GM18502 (cell line): Measurements from ENCODE around the gene RPP14.

Source experiments
- ATAC-seq: cut with Tn5 transposase; IDR thresholded peaks from one replicate; pipeline ENCODE4 v1.9.1; 2021; ENCODE audit warnings: mild to moderate bottlenecking; ENCODE audit not compliant: unreplicated experiment, poor library complexity

The RPP14 gene

DNA sequence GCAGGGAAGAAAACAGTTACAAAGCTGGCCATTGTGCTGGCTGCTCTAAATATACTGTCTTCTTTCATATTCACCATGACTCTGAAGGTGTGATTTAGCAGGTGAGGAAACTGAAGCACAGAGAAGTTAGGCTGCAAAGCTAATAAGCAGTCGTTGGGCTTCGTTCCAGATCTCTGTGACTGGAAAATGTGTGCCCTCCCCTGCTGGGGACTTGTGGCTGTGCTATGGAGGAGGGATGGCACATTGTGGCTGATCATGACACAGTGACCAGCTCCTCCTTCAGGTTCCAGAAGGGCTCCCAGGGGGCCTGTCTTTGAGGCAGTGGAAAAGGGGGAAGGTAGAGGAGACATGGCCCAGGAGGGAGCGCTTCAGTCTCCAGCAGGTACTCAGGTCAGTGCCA lies 45.9 kb downstream of the RPP14 start:
- ATAC-seq, result no peak

DNA sequence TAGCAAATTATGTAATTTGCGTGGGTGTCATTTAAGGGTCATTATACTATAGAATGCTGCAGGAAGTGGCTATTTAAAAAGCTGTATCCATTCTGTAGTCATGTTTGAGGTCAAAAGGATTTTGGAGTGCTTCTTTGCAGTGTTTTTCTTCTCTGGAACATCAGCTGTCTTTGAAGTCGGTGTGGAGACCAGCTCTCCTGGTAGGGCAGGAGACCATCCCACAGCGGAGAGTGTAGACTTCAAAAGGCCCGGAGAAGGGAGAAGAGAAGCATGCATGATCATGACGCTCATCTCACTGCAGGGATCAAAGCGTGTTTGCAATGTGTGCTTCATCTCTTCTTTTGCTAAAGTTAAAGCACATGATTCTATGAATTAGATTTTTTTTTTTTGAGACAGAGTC lies 46.6 kb downstream of the RPP14 start:
- no peak for ATAC-seq

DNA sequence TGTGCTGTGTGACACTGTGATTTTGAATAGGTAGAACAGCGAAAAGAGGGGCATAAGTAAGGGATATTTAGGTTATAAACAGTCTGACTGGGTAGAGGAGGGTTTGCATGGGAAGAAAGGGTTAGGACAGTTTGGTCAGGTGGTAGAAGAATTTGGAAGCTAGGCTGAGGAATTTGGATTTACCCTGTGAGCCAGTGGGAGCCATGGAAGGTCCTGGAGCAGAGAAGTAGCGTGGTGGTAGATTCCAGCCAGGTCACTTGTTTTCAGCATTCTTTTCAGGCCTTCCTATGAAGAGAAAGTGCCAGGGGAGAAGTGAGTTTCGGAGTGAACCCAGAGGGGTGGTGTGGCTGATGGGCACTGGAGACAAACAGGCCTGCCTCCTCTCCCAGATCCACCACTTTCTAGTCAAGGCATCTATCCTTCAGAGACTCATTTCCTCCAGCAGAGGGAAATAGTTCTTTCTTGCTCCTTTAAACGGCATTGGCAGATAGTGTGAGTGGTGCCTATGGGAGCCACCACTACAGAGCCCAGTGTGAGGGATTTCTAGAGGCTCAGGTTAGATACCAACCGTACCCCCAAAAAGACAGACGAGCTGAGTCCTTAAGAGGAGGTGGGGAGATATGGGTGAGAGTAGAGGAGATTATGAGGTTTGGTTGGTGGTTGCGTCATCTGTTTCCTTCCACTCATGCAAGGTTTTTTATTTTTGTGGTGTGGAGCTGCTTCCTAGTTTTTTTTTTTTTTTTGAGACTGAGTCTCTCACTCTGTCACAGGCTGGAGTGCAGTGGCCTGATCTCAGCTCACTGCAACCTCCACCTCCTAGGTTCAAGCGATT lies 47.9 kb downstream of the RPP14 start:
- ATAC-seq, result no peak

DNA sequence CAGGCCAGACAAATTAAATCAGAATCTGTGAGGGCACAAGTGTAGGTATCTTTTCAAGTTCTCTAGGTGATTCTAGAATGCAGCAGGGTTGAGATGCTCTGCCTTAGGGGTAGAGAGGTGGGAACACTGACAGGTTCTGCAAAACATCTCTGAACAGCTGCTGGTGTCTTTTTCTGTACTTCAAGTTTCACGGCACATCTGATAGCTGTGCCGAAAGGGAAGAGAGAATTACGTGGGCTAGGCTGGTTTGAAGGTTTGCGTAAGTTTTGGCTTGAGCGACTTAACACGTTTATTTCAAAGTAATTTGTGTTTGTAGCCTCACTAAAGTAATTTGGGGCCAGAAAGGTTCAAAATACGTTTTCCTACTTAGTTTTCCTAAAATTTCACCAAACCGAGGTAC lies 49.1 kb downstream of the RPP14 start:
- ATAC-seq, result peak; percentile 51

DNA sequence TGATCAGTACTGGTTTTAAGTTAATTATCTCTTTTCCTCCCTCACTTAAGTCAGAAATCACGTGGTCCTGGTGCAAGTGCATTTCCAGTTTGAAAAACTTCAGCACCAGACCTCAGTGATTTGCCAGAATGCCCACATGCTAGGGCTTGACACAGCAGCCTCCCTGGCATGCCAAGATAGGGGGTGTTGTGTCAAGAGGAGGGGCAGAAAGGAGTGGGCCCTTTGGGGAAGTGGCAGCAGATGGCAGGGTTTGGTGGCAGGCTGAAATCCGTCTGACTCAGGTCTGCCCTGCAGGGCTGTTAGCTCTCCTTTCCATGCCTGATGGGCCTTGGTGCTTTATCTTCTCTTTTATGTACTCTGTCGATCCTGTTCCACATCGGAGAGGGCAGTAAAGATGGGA lies 50.0 kb downstream of the RPP14 start:
- no peak for ATAC-seq

DNA sequence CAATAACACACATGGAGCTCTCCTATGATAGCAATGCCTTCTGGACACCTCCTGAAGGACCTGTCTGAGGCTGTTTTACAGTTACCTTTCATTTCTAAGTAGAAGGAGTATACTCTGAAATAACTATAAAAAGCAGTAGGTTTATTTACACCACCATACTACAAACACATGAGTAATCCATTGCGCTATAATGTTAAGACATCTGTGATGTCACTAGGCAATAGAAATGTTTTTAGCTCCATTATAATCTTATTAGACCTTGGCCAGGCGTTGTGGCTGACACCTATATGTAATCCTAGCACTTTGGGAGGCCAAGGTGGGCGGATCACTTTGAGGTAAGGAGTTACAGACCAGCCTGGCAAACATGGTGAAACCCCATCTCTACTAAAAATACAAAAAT lies 51.4 kb downstream of the RPP14 start:
- ATAC-seq, result no peak

DNA sequence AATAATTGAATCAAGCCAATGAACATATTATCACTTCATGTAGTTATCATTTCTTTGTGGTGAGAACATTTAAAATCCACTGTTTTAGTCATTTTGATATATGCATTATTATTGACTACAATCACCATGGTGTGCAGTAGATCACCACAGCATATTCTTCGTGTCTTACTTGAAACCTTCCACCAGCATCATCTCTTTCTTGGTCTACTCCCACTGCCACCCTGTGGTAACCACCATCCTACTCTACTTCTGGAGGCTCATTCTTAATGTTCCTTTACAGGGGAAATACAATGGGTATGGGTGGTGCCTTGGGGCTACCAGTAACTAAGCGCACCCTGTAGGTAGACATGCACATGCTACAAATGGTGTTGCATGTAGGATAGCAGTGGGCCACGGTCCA lies 52.0 kb downstream of the RPP14 start:
- no peak for ATAC-seq

DNA sequence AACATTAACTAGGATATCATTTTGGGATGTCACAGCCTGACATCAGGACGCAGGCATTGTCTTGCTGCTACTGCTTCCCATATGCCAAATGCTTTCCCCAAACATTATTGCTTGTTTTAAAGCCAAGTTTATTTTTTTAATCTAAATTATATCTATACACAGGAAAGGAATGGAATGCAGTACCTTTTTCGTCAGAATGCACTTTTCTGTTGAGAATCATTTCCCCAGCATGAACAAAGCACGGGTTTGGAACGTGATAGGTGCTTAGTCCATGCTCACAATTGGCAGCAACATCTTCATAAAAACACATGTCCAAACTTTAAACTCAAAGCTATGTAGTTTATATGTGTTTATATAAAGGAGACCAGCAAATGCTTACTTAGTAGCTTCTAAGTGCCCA lies 52.8 kb downstream of the RPP14 start:
- no peak for ATAC-seq

DNA sequence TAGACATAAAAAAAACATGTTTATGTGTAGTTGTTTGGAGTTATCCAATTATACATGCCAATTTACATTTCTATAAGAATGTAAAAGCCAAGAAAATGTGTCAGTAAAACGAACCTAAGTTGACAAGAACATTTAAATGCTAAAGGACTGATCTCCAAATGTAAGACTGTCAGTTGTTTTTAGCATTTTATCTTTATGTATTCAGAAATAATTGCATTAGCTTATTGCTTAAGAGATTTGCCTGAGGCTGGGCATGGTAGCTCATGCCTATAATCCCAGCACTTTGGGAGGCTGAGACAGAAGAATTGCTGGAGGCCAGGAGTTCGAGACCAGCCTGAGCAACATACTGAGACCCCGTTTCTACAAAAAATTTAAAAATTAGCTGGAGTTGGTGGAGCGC lies 53.6 kb downstream of the RPP14 start:
- no peak for ATAC-seq

DNA sequence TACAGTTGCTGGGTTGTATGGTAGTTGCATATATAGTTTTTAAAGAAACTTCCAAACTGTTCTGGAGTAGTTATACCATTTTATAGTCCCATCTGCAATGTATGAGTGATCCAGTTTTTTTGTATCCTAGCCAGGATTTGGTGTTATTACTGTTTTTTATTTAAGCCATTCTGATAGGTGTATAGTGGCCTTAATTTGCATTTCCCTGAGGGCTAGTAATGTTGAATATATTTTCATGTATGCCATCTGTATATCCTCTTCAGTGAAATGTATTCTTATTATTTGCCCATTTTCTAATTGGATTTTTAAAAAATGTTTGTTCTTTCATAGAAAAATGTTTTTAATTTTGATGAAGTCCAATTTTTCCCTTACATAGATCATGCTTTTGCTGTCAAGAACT lies 55.8 kb downstream of the RPP14 start:
- ATAC-seq, result no peak

DNA sequence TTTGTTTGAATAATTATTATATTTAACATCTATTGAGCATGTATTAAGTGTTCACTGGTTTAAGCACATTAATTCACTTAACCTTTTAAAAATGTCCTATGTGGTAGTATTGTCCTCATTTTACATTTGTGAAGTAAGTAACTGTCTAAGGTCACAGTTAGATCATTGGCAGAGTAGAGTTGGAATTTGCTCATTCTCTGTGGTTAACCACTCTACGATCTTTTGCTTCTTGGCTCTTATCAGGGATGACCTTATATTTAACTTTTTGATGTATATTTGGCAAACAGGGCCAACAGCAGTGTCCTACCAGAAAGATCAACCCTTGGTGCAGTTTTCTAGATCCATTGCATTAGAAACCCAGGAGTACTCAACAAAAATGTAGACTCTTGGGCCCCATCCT lies 60.7 kb downstream of the RPP14 start:
- no peak for ATAC-seq

DNA sequence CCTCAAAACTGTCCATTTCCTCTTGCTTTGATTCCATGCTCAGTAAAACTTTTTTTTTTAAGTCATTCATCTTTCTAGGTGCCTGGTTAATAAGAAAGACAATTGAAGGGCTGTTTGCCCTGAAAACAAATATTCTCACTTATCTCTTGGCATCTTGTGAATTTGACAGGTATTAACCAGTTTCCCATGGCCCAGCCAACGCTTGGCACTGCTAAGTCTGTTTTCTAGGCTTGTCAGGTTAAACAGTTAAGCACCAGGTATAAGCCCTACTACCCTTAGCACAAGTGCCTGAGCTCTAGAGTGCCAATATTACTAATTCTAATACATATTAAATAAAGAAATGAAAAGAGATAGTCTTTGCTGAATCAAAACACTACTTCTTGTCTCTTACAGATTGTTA lies 63.0 kb downstream of the RPP14 start:
- no peak for ATAC-seq
